Keratinocyte (primary cell): ENCODE data around the gene ERVK3-1. TPM values are rescaled to one million over a fixed set of nuclear protein-coding genes. Genes with fewer than 3 reads are reported as not detected.

ENCODE experiments used
- DNase-seq: peaks from one replicate; pipeline ENCODE4 v3.0.0-alpha.2; 2011; ENCODE audit warnings: low read depth, missing footprints, low spot score
- FAIRE-seq: peaks from 2 replicates; lab custom pipeline; 2011; peaks lifted over from hg19 to GRCh38; lab: Jason Lieb, UNC
- H2AFZ ChIP-seq: 2 replicates; pipeline ENCODE4 v1.6.0; 2012; ENCODE audit warnings: low read length, control low read depth, inconsistent platforms; ENCODE audit not compliant: control insufficient read depth
- H3K27ac ChIP-seq: 2 replicates; pipeline ENCODE4 v1.5.1; 2011; ENCODE audit warnings: low read length; ENCODE audit not compliant: control insufficient read depth, insufficient read depth
- H3K27me3 ChIP-seq: 3 replicates; pipeline ENCODE4 v1.6.0; 2011; ENCODE audit warnings: low read length; ENCODE audit not compliant: control insufficient read depth, insufficient read depth; ENCODE audit errors: extremely low read depth
- H3K36me3 ChIP-seq, 2 experiments: 2 replicates in 1 of 2; 3 replicates in 1 of 2; pipeline ENCODE4 v1.5.1; 2011; ENCODE audit warnings: low read length in 2 of 2, mild to moderate bottlenecking in 1 of 2; ENCODE audit not compliant: control insufficient read depth in 2 of 2, insufficient read depth in 2 of 2; ENCODE audit errors: extremely low read depth in 1 of 2
- H3K4me1 ChIP-seq: 3 replicates; pipeline ENCODE4 v1.5.1; 2011; ENCODE audit warnings: low read length; ENCODE audit not compliant: control insufficient read depth, insufficient read depth; ENCODE audit errors: extremely low read depth
- H3K4me2 ChIP-seq: 3 replicates; pipeline ENCODE4 v1.6.0; 2011; ENCODE audit warnings: low read depth, low read length; ENCODE audit not compliant: control insufficient read depth, insufficient read depth; ENCODE audit errors: extremely low read depth
- H3K4me3 ChIP-seq, 3 experiments: fragments of 200-600 bp in 1 of 3; sonication (generic) in 1 of 3; 2 replicates in 2 of 3; 3 replicates in 1 of 3; pipeline ENCODE4 v1.5.1; 2011 to 2016; ENCODE audit warnings: low read length in 3 of 3, mild to moderate bottlenecking in 3 of 3, control low read depth in 2 of 3, inconsistent platforms in 1 of 3, low read depth in 1 of 3, mixed read lengths in 1 of 3, mixed run types in 1 of 3, moderate library complexity in 1 of 3; ENCODE audit not compliant: control insufficient read depth in 2 of 3, insufficient read depth in 2 of 3; ENCODE audit errors: extremely low read depth in 1 of 3
- H3K79me2 ChIP-seq: 2 replicates; pipeline ENCODE4 v1.6.0; 2012; ENCODE audit warnings: low read length; ENCODE audit not compliant: control insufficient read depth, insufficient read depth
- H3K9ac ChIP-seq: 3 replicates; pipeline ENCODE4 v1.6.0; 2011; ENCODE audit warnings: low read length; ENCODE audit not compliant: control insufficient read depth, insufficient read depth; ENCODE audit errors: extremely low read depth
- H3K9me1 ChIP-seq: 3 replicates; pipeline ENCODE4 v1.6.0; 2011; ENCODE audit warnings: low read length; ENCODE audit not compliant: control insufficient read depth, insufficient read depth; ENCODE audit errors: extremely low read depth
- H3K9me3 ChIP-seq: 2 replicates; pipeline ENCODE4 v1.5.1; 2012; ENCODE audit warnings: low read depth, low read length; ENCODE audit not compliant: control insufficient read depth
- H4K20me1 ChIP-seq: 3 replicates; pipeline ENCODE4 v1.6.0; 2011; ENCODE audit warnings: low read length; ENCODE audit not compliant: control insufficient read depth, insufficient read depth; ENCODE audit errors: extremely low read depth
- CTCF ChIP-seq, 3 experiments: IDR thresholded peaks in 1 of 3; conservative IDR thresholded peaks in 1 of 3; optimal IDR thresholded peaks in 1 of 3; 2 replicates in 2 of 3; 3 replicates in 1 of 3; pipeline versions ENCODE3 to v1.5.1; 2011; ENCODE audit warnings: low read length in 3 of 3, mild to moderate bottlenecking in 3 of 3, moderate library complexity in 2 of 3, control low read depth in 1 of 3, inconsistent platforms in 1 of 3; ENCODE audit not compliant: insufficient read depth in 2 of 3; ENCODE audit errors: extremely low read depth in 1 of 3
- EZH2 ChIP-seq: IDR thresholded peaks from one replicate; pipeline ENCODE4 v1.6.1; 2012; ENCODE audit warnings: inconsistent platforms, mild to moderate bottlenecking, low read length, moderate library complexity
- dilution Hi-C: fragments of 300-500 bp; cut with MboI; formaldehyde crosslinking; loops from one replicate; pipeline ENCODE4 v1.7.0; 2020; ENCODE audit warnings: low sequenced_read_pairs; ENCODE audit not compliant: extremely low pct_ligation_motif_present
- polyA plus RNA-seq, 5 experiments: library from polyadenylated mRNA; depleted of rRNA in 3 of 5; stranded (reverse) in 3 of 5; stranded (forward) in 1 of 5; unstranded in 1 of 5; fragments of >200 nt; gene quantifications; 1 replicate in 1 of 5; 2 replicates in 3 of 5; 3 replicates in 1 of 5; pipeline versions ENCODE4 v1.2.1 to v1.2.3, GENCODE V29; 2011 to 2012; ENCODE audit warnings: missing spikeins in 2 of 5, low read depth in 1 of 5, low replicate concordance in 1 of 5

Gene ERVK3-1
- polyA plus RNA-seq, 1 donor (not counting 4 experiments of a cell fraction or from before 2014, with no cell fraction given) = 48.6 TPM

GRCh38 chr19:58268344-58268743, 36.8 kb upstream of the ERVK3-1 start:
- Histone ChIP-seq H3K36me3 (peaks cover 0 to 4% of the 10 kb centered on the region in 2 experiments), H3K9me3 (peaks cover 30% of the 10 kb centered on the region)

GRCh38 chr19:58274771-58275201, 30.4 kb upstream of the ERVK3-1 start:
- H3K4me2 ChIP-seq = no peak overlapping the region

More at GRCh38 chr19:58268344-58268743, 36.8 kb upstream of the ERVK3-1 start:
- H3K27me3 ChIP-seq = no peaks in the 10 kb centered on the region
- FAIRE-seq = no peak
- no peaks in the 10 kb centered on the region for H3K9me1 ChIP-seq
- no peak overlapping the region for H2AFZ ChIP-seq
- H3K4me1 ChIP-seq = no peaks in the 10 kb centered on the region
- no peak overlapping the region for H3K9ac ChIP-seq
- dilution Hi-C loops = no loop called here
- H3K27ac ChIP-seq = no peak overlapping the region
- no peaks in the 10 kb centered on the region for H4K20me1 ChIP-seq
- no peaks in the 10 kb centered on the region for H3K79me2 ChIP-seq
- no peak for DNase-seq
- no peak overlapping the region for H3K4me2 ChIP-seq
- TF ChIP-seq EZH2 (no peak), CTCF (optimal IDR thresholded peaks at IDR 0.05 in 1 of 3, IDR thresholded peaks at IDR 0.05 in 1 of 3, conservative IDR thresholded peaks at IDR 0.05 in 1 of 3; ENCODE audit: extremely low read depth in 1 of 3, insufficient read depth in 2 of 3, low read length in 3 of 3) (no peak)
- no peak overlapping the region for H3K4me3 ChIP-seq

More at GRCh38 chr19:58274771-58275201, 30.4 kb upstream of the ERVK3-1 start:
- no peaks in the 10 kb centered on the region for H3K27me3 ChIP-seq
- H3K4me1 ChIP-seq = peaks cover 5% of the 10 kb centered on the region
- H3K9me1 ChIP-seq = no peaks in the 10 kb centered on the region
- peaks cover 2% of the 10 kb centered on the region for H3K9me3 ChIP-seq
- FAIRE-seq (no peak), DNase-seq (no peak)
- H3K27ac ChIP-seq = no peak overlapping the region
- H3K36me3 ChIP-seq = peaks cover 0 to 4% of the 10 kb centered on the region in 2 experiments
- no peak overlapping the region for H2AFZ ChIP-seq
- dilution Hi-C loops = no loop called here
- H3K9ac ChIP-seq = no peak overlapping the region
- H3K4me3 ChIP-seq = no peak overlapping the region
- peaks cover 10% of the 10 kb centered on the region for H3K79me2 ChIP-seq
- TF ChIP-seq CTCF (optimal IDR thresholded peaks at IDR 0.05 in 1 of 3, IDR thresholded peaks at IDR 0.05 in 1 of 3, conservative IDR thresholded peaks at IDR 0.05 in 1 of 3; ENCODE audit: extremely low read depth in 1 of 3, insufficient read depth in 2 of 3, low read length in 3 of 3) (no peak), EZH2 (no peak)
- H4K20me1 ChIP-seq = no peaks in the 10 kb centered on the region
